Measurements from ENCODE around the gene TMEM53.

The TMEM53 gene

DNA sequence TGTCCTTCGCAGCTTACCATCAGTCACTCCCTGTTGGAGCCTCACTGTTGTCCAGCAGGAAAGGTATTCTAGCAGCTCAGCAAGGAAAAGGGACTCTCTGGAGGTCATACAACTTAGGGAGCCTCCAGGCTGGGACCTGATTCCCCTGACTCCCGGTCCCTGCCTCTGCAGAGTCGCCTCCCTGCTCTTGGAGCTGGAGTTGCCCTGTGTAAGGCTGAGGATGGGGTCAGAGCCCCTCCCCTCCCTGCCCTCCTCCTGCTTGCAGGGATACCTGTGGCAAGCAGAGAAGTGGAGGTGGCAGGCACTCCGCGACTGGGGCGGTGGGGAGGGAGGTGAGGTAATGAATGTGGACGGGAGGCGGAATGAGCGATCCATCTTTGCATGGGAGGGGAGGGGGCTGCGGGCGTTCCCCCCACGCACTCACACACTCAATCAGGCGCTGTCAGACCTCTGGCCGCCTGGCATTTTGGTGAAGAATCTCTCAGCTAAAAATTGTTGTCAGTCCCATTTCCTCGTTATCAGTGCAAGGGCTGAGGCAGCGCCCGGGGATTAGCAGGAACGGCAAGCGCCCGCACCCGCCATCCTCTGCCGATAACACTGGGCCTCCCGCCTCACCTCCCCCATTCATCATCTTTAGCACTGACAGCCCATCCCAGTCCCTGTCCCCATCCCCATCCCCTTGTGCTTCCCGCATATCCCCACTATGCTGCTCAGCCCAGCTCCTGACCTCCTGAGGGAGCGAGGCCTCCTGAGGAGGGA is 64.3 kb downstream of the TMEM53 start:
- H3K9me3 ChIP-seq (ENCODE audit: insufficient read depth, low read length) = no peaks in the 10 kb centered on the region
- no peak for TF ChIP-seq EZH2phosphoT487 (conservative IDR thresholded peaks at IDR 0.05; ENCODE audit: low read length)
- TF ChIP-seq, protein P1, sequence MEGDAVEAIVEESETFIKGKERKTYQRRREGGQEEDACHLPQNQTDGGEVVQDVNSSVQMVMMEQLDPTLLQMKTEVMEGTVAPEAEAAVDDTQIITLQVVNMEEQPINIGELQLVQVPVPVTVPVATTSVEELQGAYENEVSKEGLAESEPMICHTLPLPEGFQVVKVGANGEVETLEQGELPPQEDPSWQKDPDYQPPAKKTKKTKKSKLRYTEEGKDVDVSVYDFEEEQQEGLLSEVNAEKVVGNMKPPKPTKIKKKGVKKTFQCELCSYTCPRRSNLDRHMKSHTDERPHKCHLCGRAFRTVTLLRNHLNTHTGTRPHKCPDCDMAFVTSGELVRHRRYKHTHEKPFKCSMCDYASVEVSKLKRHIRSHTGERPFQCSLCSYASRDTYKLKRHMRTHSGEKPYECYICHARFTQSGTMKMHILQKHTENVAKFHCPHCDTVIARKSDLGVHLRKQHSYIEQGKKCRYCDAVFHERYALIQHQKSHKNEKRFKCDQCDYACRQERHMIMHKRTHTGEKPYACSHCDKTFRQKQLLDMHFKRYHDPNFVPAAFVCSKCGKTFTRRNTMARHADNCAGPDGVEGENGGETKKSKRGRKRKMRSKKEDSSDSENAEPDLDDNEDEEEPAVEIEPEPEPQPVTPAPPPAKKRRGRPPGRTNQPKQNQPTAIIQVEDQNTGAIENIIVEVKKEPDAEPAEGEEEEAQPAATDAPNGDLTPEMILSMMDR (IDR thresholded peaks at IDR 0.05; ENCODE audit: insufficient read depth, low read length, poor library complexity, severe bottlenecking) = no peak
- no peaks in the 10 kb centered on the region for H4K20me1 ChIP-seq (ENCODE audit: low read depth, low read length)
- H3K27ac ChIP-seq (ENCODE audit: low read depth, low read length) = no peak overlapping the region
- H3F3A ChIP-seq (ENCODE audit: insufficient read depth) = no peaks in the 10 kb centered on the region
- H3K9ac ChIP-seq (ENCODE audit: low read length) = no peak overlapping the region
- no peak overlapping the region for H3K4me3 ChIP-seq (ENCODE audit: insufficient read depth, low read length, poor library complexity, severe bottlenecking)
- H3K36me3 ChIP-seq (ENCODE audit: low read length) = no peaks in the 10 kb centered on the region
- H3K4me2 ChIP-seq (ENCODE audit: low read depth, low read length, poor library complexity, severe bottlenecking) = no peak overlapping the region
- no peaks in the 10 kb centered on the region for H3K79me2 ChIP-seq (ENCODE audit: insufficient read depth, low read length)
- no peaks in the 10 kb centered on the region for H3K9me2 ChIP-seq (replicated peaks; ENCODE audit: insufficient read depth, low read length)
- no peaks in the 10 kb centered on the region for H3K27me3 ChIP-seq (ENCODE audit: low read length)
- no peak overlapping the region for H2AFZ ChIP-seq (ENCODE audit: low read depth, low read length, severe bottlenecking)

DNA sequence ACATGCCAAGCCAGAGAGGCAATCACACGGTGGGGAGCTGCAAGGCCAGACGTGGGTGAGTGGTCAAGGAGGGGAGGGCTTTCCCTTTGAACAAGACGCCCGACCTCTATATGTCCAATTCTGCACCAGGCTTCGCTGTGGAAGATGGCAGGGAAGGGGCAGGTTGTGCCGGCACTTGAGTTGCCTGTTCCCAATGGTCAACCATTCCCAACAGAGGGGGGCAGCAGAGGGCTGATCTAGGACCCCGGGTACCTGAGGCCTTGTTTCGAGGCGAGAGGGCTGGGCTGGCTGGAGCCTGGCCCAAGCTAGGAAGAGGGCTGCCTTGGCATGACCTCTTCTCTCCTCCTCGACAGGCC is 64.9 kb downstream of the TMEM53 start:
- Histone ChIP-seq H3K4me2 (ENCODE audit: low read depth, low read length, poor library complexity, severe bottlenecking) (no peak overlapping the region), H3K36me3 (ENCODE audit: low read length) (no peaks in the 10 kb centered on the region), H4K20me1 (ENCODE audit: low read depth, low read length) (no peaks in the 10 kb centered on the region), H2AFZ (ENCODE audit: low read depth, low read length, severe bottlenecking) (no peak overlapping the region), H3K27ac (ENCODE audit: low read depth, low read length) (no peak overlapping the region), H3K27me3 (ENCODE audit: low read length) (no peaks in the 10 kb centered on the region), H3K9ac (ENCODE audit: low read length) (no peak overlapping the region), H3K79me2 (ENCODE audit: insufficient read depth, low read length) (no peaks in the 10 kb centered on the region), H3K9me2 (replicated peaks; ENCODE audit: insufficient read depth, low read length) (no peaks in the 10 kb centered on the region), H3K9me3 (ENCODE audit: insufficient read depth, low read length) (no peaks in the 10 kb centered on the region), H3F3A (ENCODE audit: insufficient read depth) (no peaks in the 10 kb centered on the region), H3K4me3 (ENCODE audit: insufficient read depth, low read length, poor library complexity, severe bottlenecking) (no peak overlapping the region)
- TF ChIP-seq, protein P1 (IDR thresholded peaks at IDR 0.05; ENCODE audit: insufficient read depth, low read length, poor library complexity, severe bottlenecking) = peak; percentile 45
- no peak for TF ChIP-seq EZH2phosphoT487 (conservative IDR thresholded peaks at IDR 0.05; ENCODE audit: low read length)

DNA sequence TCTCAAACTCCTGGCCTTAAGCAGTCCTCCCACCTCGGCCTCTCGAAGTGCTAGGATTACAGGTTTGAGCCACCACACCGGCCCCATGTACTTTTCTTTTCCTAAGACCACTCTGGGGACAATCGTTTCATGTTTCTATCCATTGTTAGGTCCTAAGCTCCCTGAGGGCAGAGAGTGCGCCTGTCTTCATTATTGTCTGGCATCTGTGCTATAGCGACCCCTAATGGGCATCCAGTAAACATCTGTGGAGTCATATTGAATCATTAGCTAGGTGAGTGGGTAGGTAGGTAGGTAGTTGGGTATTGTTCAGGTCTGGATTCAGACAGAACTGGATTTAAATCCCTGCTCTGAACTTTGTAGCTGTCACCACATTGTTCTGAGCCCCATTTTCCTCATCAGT is 66.1 kb downstream of the TMEM53 start:
- H3K4me3 ChIP-seq (ENCODE audit: insufficient read depth, low read length, poor library complexity, severe bottlenecking) = no peak overlapping the region
- no peaks in the 10 kb centered on the region for H3K36me3 ChIP-seq (ENCODE audit: low read length)
- H3F3A ChIP-seq (ENCODE audit: insufficient read depth) = no peaks in the 10 kb centered on the region
- H2AFZ ChIP-seq (ENCODE audit: low read depth, low read length, severe bottlenecking) = no peak overlapping the region
- no peaks in the 10 kb centered on the region for H3K79me2 ChIP-seq (ENCODE audit: insufficient read depth, low read length)
- no peak overlapping the region for H3K4me2 ChIP-seq (ENCODE audit: low read depth, low read length, poor library complexity, severe bottlenecking)
- H3K27me3 ChIP-seq (ENCODE audit: low read length) = no peaks in the 10 kb centered on the region
- H3K9ac ChIP-seq (ENCODE audit: low read length) = no peak overlapping the region
- H3K9me3 ChIP-seq (ENCODE audit: insufficient read depth, low read length) = no peaks in the 10 kb centered on the region
- TF ChIP-seq, protein P1 (IDR thresholded peaks at IDR 0.05; ENCODE audit: insufficient read depth, low read length, poor library complexity, severe bottlenecking) = peak; percentile 35
- TF ChIP-seq EZH2phosphoT487 (conservative IDR thresholded peaks at IDR 0.05; ENCODE audit: low read length) = no peak
- no peak overlapping the region for H3K27ac ChIP-seq (ENCODE audit: low read depth, low read length)
- no peaks in the 10 kb centered on the region for H4K20me1 ChIP-seq (ENCODE audit: low read depth, low read length)
- H3K9me2 ChIP-seq (replicated peaks; ENCODE audit: insufficient read depth, low read length) = no peaks in the 10 kb centered on the region

Measured in SU-DHL-6 (cell line).